AG08396 (cell line): ENCODE results near the gene PTCH2.
"Not testable (repeated sequence)": the region's sequence is repeated elsewhere in the genome, so short reads cannot be mapped to it uniquely, and the experiment has no call there.

Experiments used
- DNase-seq: peaks from one replicate; pipeline ENCODE4 v3.0.0; 2012; ENCODE audit warnings: low spot score, mixed read lengths

PTCH2 gene

GRCh38 chr1:44802306-44803061 lies 40.6 kb downstream of the PTCH2 start:
- no peak for DNase-seq

DNA sequence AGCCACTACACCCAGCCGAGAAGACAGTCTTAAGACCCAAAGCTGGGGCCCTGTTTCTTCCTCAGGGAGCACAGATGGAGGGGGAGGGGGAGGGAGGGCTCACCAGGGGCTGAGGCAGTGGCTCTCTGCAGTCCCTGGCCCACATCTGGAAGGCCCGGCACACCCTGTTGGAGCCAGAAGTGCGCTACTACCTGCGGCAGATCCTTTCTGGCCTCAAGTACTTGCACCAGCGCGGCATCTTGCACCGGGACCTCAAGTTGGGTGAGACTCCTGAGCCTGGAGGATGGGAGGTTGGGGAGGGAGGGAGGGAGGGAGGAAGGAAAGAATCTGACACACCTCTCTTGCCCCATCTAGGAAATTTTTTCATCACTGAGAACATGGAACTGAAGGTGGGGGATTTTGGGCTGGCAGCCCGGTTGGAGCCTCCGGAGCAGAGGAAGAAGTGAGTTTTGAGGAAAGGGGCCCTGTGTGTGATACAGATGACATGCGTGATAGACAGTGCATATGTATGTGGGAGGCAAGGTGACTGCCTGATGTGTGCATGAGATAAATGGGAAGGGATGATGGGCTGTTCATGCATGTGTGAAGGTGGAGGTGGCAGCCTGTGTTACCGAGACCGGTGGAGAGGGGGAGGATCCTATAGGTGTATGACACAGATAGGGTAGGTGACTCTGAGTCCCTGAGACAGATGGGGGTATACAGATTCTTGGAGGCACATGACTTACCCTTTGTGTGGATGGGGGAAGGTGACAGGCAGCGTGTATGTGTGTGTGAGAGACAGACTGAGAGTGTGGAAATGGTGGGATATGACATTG lies 41.4 kb downstream of the PTCH2 start:
- no peak for DNase-seq

DNA sequence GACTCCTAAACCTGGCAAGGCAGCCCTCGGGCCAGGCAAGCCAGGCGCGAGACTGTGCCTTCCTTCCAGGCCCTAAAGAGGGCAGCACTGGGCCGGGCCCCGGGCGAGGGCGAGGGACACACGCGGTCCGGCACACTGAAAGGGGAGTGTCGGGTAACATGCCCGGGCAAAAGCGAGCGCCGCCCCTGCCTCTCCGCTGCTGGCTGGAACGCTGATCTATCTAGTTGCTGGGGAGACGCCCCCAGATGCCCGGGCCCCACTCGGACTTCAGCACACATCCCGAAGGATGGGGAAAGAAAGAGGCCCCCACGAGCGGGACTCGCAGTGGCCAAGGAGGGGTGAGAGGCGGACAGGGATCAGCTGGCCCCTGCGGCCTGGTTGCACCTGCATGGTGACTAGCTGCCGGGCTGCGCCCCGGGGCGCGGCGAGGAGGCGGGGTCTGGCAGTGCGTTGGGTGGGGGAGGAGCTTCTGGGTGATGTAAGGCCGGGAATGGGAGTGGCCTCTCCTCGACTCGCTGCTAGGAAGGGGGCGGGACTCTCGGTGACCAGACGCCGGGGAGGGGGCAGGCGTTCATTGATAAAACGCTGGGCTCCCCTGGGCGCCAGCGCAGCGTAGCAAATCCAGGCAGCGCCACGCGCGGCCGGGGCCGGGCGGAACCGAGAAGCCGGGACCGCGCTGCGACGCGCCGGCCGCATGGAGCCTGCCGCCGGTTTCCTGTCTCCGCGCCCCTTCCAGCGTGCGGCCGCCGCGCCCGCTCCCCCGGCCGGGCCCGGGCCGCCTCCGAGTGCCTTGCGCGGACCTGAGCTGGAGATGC lies 43.1 kb downstream of the PTCH2 start, which contains the start of gene PLK3:
TSS of gene PLK3 (plus strand) at position 608 of the 815 bp plus-strand sequence. CDS start at position 695, 87 bp downstream.
- DNase-seq, result peak; percentile 98

DNA sequence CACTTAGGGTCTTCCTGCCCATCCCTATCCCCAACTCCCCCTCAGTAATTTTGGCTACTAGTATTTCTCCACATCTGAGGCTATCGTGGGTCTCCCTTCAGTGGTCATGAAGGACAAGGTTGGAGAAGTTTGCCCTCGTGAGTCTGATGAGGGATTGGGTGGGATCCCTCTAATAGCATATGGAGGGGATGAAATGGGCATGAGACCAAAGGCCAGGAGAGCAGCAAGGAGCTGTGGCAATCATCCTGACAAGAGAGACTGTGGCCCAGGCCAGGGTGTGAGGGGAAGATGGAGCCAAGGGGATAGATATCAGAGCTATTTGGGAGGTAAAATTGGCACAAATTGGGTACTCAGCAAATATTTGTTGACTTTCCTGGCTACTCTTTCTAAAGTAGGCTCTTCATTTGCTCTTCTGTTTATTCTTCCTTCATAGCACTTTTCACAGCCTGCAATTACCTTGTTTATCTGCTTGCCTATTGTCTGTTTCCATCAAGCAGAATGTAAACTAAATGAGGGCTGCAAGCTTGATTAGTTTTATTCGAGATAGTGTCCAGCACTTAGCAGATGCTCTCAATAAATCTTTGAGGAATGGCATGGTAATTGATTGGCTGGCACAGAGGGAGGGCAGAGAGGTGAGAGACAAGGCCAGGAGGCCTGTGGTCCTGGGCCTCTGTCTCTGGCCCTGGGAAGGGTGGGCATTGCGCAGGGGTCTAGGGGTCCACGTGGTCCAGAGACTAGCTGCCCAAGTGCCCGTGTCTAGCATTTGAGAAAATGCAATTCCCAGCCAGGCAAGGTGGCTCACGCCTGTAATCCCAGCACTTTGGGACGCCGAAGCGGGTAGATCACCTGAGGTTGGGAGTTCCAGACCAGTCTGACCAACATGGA lies 44.3 kb downstream of the PTCH2 start:
- no peak for DNase-seq

DNA sequence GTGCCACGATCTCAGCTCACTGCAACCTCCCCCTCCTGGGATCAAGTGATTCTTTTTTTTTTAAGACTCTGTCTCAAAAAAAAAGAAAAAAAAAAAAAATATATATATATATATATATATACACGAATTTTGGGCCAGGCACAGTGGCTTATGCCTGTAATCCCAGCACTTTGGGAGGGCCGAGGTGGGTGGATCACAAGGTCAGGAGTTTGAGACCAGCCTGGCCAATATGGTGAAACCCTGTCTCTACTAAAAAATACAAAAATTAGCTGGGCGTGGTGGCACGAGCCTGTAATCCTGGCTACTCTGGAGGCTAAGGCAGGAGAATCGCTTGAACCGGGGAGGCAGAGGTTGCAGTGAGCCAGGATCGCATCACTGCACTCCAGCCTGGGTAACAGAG lies 45.2 kb downstream of the PTCH2 start:
- DNase-seq, result not testable (repeated sequence)

DNA sequence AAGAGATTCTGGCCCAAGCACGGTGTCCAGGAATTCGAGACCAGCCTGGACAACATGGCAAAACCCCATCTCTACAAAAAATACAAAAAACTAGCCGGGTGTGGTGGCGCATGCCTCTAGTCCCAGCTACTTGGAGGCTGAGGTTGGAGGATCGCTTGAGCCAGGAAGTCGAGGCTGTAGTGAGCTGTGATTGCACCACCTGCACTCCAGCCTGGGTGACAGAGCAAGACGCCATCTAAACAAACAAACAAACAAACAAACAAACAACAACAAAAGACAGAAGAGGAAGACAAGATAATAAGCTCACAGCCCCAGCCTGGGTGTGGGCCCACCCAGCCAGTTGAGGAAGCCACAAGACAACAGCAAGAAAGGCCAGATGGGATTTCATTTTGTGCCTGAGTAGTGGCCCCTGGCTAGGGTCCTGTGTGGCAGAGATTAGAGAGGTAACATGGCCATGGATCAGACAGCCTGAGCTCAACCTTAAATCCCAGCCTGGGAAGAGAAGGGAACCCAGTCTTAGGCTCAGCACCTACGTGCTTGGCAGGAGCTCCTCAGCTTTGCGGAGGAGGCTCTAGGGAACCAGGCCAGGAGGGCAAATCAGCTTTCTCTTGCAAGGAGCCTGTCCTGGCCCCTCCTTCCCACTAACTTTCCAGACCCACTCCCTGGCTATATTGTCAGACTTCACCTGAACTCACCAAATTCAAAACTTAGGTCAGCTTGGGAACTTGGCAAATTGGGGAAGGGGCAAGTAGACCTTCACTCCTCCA lies 50.1 kb downstream of the PTCH2 start:
- no peak for DNase-seq

DNA sequence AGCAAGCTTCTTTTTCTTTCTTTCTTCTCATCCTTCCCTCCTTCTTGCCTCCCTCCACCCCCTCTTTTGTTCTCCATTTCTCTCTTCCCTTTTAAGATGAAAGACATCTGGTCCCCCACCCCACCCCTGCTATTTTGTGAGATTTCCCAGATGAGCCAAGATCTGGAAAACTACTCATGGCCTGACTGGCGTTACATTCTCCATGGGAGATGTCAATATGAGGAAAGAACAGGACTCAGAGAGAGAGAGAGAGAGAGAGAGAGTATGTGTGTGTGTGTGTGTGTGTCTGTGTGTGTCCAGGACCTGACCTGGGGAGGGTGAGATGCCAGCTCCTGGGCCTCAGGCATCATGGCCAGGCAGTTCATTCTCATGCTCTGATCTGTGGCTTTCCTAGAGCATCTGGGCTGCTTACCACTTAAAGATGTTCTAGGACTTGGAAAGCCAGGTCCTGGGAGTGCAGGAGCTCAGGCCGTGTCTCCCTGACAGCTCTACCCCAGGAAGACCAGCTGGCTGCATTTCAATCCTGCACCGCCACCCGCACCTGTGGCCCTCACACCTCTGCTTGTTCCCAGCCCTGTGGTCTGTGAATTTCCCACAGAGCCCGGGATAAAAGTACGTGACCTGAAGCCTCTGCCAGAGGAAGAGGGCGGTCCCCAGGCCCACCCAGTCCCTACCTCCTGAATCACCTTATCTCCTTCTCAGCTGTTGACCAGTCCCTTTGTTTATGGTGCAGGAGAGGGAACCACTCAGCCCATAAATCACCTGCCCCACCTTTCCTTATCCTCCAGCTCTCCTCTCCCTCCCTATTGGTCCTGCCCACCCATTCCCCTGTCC lies 51.9 kb downstream of the PTCH2 start:
- no peak for DNase-seq

DNA sequence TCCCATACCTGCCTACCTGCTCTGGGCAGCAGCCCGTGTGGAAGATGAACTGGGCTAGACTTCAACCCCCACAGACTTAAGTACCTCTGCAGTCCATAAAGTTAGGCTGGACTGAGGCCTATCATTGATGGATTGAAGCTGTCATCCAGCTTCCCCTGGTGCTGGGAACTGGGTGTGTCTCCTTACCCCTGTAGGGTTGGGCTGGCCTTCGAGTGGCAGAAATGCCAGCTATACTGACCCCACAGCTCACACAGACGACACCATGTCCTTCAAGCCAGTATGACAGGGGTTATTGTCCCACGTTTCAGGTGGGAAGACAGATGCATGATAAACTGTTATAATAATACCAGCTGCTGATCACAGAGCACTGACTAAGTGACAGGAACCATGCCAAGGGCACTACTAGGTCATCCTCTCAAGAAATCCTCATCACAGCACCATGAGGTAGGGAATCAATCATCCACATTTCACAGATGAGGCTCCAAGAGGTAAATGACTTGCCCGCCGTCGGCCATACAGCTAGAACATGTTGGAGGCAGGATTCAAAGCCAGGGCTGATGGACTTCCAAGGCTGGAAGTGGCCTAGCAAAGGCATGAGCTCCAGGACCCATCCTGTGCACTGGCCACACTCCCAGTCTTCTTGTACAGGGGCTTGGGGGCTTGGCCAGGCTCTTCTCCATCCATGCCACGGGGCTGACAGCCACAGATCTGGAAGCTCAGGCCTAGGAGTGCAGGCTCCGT lies 54.8 kb downstream of the PTCH2 start, which contains the start of gene BEST4:
TSS of gene BEST4 (minus strand) at position 51 of the 741 bp plus-strand sequence. CDS start 465 bp downstream, outside the sequence.
- no peak for DNase-seq

- DNase-seq, result no peak
Observed at GRCh38 chr1:44787506-44787905, 55.5 kb downstream of the PTCH2 start.

DNA sequence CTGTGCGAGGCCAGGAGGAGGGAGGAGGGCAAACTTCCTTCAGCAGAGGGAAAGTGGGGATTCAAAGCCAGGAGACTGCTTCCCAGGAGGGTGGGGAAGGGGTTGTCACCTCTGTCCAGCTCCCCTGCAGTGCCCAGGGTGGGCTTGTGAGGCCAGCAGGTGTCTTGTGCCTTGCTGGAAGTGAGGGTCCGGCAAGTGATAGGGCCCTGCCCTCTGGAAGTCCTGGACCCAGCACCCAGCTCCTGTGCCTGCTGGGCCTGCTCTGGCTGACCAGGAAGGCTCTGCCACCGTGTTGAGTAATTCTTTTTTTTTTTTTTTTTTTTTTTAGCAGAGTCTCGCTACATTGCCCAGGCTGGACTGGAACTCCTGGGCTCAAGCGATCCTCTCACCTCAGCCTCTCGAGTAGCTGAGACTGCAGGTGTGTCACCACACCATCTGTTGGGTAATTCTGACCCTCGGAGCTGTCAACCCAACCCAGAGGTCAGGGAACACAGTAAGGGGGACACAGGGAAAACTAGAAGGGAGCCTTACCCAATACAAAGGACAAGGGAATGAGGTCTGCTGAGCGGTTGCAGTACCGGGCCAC lies 56.1 kb downstream of the PTCH2 start:
- no peak for DNase-seq

- peak; percentile 75 for DNase-seq
Observed at GRCh38 chr1:44786138-44786840, 56.8 kb downstream of the PTCH2 start.

GRCh38 chr1:44785501-44786137 lies 57.4 kb downstream of the PTCH2 start:
- no peak for DNase-seq

GRCh38 chr1:44785029-44785380 lies 58.0 kb downstream of the PTCH2 start:
- no peak for DNase-seq

DNA sequence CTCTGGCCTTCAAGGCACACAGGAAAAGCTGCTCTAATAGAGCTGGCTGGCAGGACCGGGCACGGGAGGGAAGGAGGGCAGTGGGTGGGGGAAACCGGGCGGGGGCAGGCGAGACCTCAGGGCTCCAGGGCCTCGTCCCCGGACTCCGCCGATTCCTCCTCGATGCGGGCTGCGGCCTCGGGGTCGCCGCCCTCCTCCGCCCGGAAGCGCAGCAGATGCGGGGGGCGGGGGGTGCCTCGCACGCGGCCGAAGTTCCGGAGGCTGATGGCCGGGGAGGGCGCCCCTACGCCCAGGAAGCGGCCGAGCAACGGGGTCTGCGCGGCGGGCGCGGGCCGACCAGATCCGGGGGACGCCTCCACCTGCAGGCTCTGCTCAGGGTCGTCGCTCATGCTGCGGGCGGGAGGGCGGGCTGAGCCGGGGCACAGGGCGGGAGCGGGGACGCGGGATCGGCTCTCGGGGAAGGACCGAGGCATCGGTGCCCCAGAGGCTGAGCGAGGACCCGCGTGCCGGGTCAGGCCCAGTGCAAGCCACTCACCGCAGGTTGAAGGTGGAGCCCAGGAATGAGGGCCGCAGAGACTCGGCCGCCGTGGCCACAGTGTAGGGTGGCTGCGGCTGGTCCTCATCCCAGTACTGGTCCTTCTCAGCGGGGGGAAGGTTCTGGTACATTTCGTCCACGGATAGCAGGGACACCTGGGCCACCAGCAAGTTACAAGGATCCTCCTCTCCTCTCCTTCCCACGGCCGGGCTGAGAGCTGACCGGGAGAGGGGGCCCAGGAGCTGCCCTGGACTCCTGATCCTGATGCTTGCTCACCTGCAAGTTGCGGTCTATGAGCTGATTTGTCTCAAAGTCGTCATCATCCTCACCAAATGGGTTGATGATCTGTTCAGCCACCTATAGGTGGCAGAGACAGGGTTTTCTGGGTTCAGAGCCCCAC lies 58.7 kb downstream of the PTCH2 start:
- no peak for DNase-seq

GRCh38 chr1:44783697-44784093 lies 59.4 kb downstream of the PTCH2 start:
- DNase-seq, result no peak

DNA sequence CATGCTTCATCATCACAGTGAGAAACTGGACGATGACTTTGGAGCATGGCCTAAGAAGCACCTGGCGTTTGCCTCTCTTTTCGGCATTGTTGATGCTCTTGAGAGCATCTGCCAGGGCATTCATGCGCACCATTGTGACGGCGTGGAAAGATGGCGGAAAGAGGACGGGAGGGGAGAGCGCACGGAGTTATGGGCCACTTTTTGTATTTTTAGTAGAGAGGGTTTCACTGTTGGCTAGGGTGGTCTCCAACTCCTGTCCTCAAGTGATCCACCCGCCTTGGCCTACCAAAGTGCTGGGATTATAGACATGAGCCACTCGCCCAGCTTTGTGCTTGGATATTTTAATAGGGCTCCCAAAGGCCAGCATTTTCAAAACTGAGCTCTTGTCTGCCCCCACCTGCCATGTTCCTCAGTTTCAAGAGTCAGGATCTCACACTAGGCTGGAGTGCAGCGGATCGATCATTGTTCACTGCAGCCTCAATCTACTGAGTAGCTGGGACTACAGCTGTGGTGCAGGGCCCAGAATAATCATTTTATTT lies 62.4 kb downstream of the PTCH2 start:
- no peak for DNase-seq
